ENCODE results near the gene INO80B.
"Not testable (repeated sequence)": the region's sequence is repeated elsewhere in the genome, so short reads cannot be mapped to it uniquely, and the experiment has no call there.

The INO80B gene

GRCh38 chr2:74447230-74447999 lies 7.5 kb upstream of the INO80B start:
- DNase-seq (ENCODE audit: low read depth in 2 of 3, low spot score in 1 of 3), result no peak

GRCh38 chr2:74448771-74449170 lies 6.1 kb upstream of the INO80B start:
- no peak for DNase-seq (ENCODE audit: low read depth in 2 of 3, low spot score in 1 of 3)

GRCh38 chr2:74450570-74451190 lies 4.2 kb upstream of the INO80B start:
- no peak for DNase-seq (ENCODE audit: low read depth in 2 of 3, low spot score in 1 of 3)

GRCh38 chr2:74457129-74457548 lies 2.3 kb downstream of the INO80B start:
- DNase-seq (ENCODE audit: low read depth in 2 of 3, low spot score in 1 of 3), result no peak

- DNase-seq (ENCODE audit: low read depth in 2 of 3, low spot score in 1 of 3), result peak; percentile 66 to 75 (median 69)
Measured at GRCh38 chr2:74457549-74458131, 2.8 kb downstream of the INO80B start.

GRCh38 chr2:74458132-74458937 lies 3.4 kb downstream of the INO80B start, which contains the start of gene WBP1:
Gene WBP1, plus strand, starts transcription at chr2:74458438. Its CDS starts 165 bp downstream, at chr2:74458603.
- peak; percentile 98 to 99 (median 98) for DNase-seq (ENCODE audit: low read depth in 2 of 3, low spot score in 1 of 3)

GRCh38 chr2:74458938-74459363 lies 4.1 kb downstream of the INO80B start:
- DNase-seq (ENCODE audit: low read depth in 2 of 3, low spot score in 1 of 3), result no peak

GRCh38 chr2:74459503-74460118 lies 4.7 kb downstream of the INO80B start:
- DNase-seq (ENCODE audit: low read depth in 2 of 3, low spot score in 1 of 3), result not testable (repeated sequence)

- DNase-seq (ENCODE audit: low read depth in 2 of 3, low spot score in 1 of 3), result not testable (repeated sequence)
Measured at GRCh38 chr2:74460187-74460586, 5.3 kb downstream of the INO80B start.

- DNase-seq (ENCODE audit: low read depth in 2 of 3, low spot score in 1 of 3), result no peak
Measured at GRCh38 chr2:74461187-74462053, 6.5 kb downstream of the INO80B start.

GRCh38 chr2:74462054-74462785 lies 7.3 kb downstream of the INO80B start:
- DNase-seq (ENCODE audit: low read depth in 2 of 3, low spot score in 1 of 3), result no peak

- no peak for DNase-seq (ENCODE audit: low read depth in 2 of 3, low spot score in 1 of 3)
Measured at GRCh38 chr2:74462786-74463105, 7.9 kb downstream of the INO80B start.

GRCh38 chr2:74464406-74464805 lies 9.5 kb downstream of the INO80B start:
- DNase-seq (ENCODE audit: low read depth in 2 of 3, low spot score in 1 of 3), result no peak

GRCh38 chr2:74470742-74471141 lies 15.9 kb downstream of the INO80B start:
- DNase-seq (ENCODE audit: low read depth in 2 of 3, low spot score in 1 of 3), result not testable (repeated sequence)

GRCh38 chr2:74471332-74472065 lies 16.6 kb downstream of the INO80B start:
- no peak for DNase-seq (ENCODE audit: low read depth in 2 of 3, low spot score in 1 of 3)

- DNase-seq (ENCODE audit: low read depth in 2 of 3, low spot score in 1 of 3), result peak; percentile 90 to 94 (median 92)
Measured at GRCh38 chr2:74472086-74472944, 17.4 kb downstream of the INO80B start, which contains the start of gene MRPL53. Gene MRPL53, minus strand, starts transcription at chr2:74472680. Its CDS starts 20 bp downstream, at chr2:74472660.

GRCh38 chr2:74472945-74473258 lies 18.0 kb downstream of the INO80B start:
- no peak for DNase-seq (ENCODE audit: low read depth in 2 of 3, low spot score in 1 of 3)

GRCh38 chr2:74474481-74474880 lies 19.6 kb downstream of the INO80B start:
- no peak for DNase-seq (ENCODE audit: low read depth in 2 of 3, low spot score in 1 of 3)
